Activated naive CD8-positive, alpha-beta T cell treated with anti-CD3 and anti-CD28 coated beads, Interleukin-2, amount 10 ng/mL, durations not matched to agents 7 days and 5 days (primary cell): ENCODE measurements around the gene PRKCD. TPM values are rescaled to one million over a fixed set of nuclear protein-coding genes. Genes with fewer than 3 reads are reported as not detected.

ENCODE experiments used
- ATAC-seq: fragments of 150-1000 bp; cut with Tn5 transposase; one replicate; pipeline ENCODE4 v1.10.0; 2021; ENCODE audit warnings: low read depth, moderate library complexity
- POLR2A ChIA-PET: fragments of 350-600 bp; sonication (Branson Sonifier 250); formaldehyde crosslinking; loops from one replicate; lab custom pipeline; 2021; ENCODE audit warnings: antibody characterized with exemption; lab: Charles Lee
- DNase-seq: peaks from one replicate; pipeline ENCODE4 v3.0.0; 2021
- H3K27ac Mint-ChIP-seq: one replicate; pipeline ENCODE4 v1.8.0; 2022; ENCODE audit warnings: mild to moderate bottlenecking, mixed read lengths
- H3K27me3 Mint-ChIP-seq: one replicate; pipeline ENCODE4 v1.8.0; 2022; ENCODE audit warnings: mild to moderate bottlenecking, moderate library complexity, mixed read lengths
- H3K36me3 Mint-ChIP-seq: one replicate; pipeline ENCODE4 v1.8.0; 2021; ENCODE audit warnings: mild to moderate bottlenecking, mixed read lengths
- H3K4me1 Mint-ChIP-seq: one replicate; pipeline ENCODE4 v1.8.0; 2021; ENCODE audit warnings: mixed read lengths
- H3K4me3 Mint-ChIP-seq: one replicate; pipeline ENCODE4 v1.8.0; 2022; ENCODE audit warnings: mild to moderate bottlenecking, moderate library complexity, mixed read lengths
- H3K9me3 Mint-ChIP-seq: one replicate; pipeline ENCODE4 v1.8.0; 2021; ENCODE audit warnings: mixed read lengths
- total RNA-seq, 2 experiments: library from RNA; stranded (reverse); gene quantifications; one replicate each; pipeline ENCODE4 v1.2.3, GENCODE V29; 2021

PRKCD gene
- total RNA-seq, 2 experiments from 2014 or later, result 20.5 TPM

GRCh38 chr3:53238886-53239285 is 77.9 kb downstream of the PRKCD start:
- Mint-ChIP-seq H3K4me1 (peaks cover 24% of the 10 kb centered on the region), H3K9me3 (no peaks in the 10 kb centered on the region), H3K36me3 (peaks cover 7% of the 10 kb centered on the region), H3K27me3 (no peaks in the 10 kb centered on the region), H3K27ac (no peak overlapping the region), H3K4me3 (no peak overlapping the region)
- POLR2A ChIA-PET, result no interaction called here
- ATAC-seq (no peak), DNase-seq (no peak)

- peaks cover 7% of the 10 kb centered on the region for H3K36me3 Mint-ChIP-seq
- ATAC-seq, result no peak
These were observed 78.8 kb downstream of the PRKCD start for GRCh38 chr3:53239800-53240199.

GRCh38 chr3:53240989-53241972 is 80.3 kb downstream of the PRKCD start:
- DNase-seq (no peak), ATAC-seq (no peak)
- H3K27me3 Mint-ChIP-seq, result no peaks in the 10 kb centered on the region
- peaks cover 14% of the 10 kb centered on the region for H3K36me3 Mint-ChIP-seq
- H3K4me3 Mint-ChIP-seq, result no peak overlapping the region
- H3K27ac Mint-ChIP-seq, result peak overlapping the region; percentile 58
- peaks cover 14% of the 10 kb centered on the region for H3K4me1 Mint-ChIP-seq
- POLR2A ChIA-PET, result no interaction called here
- H3K9me3 Mint-ChIP-seq, result no peaks in the 10 kb centered on the region

More at GRCh38 chr3:53239800-53240199, 78.8 kb downstream of the PRKCD start:
- POLR2A ChIA-PET, result no interaction called here
- Mint-ChIP-seq H3K4me1 (peaks cover 16% of the 10 kb centered on the region), H3K9me3 (no peaks in the 10 kb centered on the region), H3K27ac (peak overlapping the region; percentile 6), H3K27me3 (no peaks in the 10 kb centered on the region), H3K4me3 (no peak overlapping the region)
- DNase-seq, result no peak

GRCh38 chr3:53242155-53242554 is 81.1 kb downstream of the PRKCD start:
- Mint-ChIP-seq H3K4me1 (peaks cover 10% of the 10 kb centered on the region), H3K4me3 (no peak overlapping the region), H3K27me3 (no peaks in the 10 kb centered on the region), H3K36me3 (peaks cover 17% of the 10 kb centered on the region), H3K27ac (peak overlapping the region; percentile 40), H3K9me3 (no peaks in the 10 kb centered on the region)
- ATAC-seq, result no peak
- DNase-seq, result no peak
- POLR2A ChIA-PET, result no interaction called here

Other genes starting within 250 kb of the PRKCD start
- gene SFMBT1, start 115.1 kb upstream of the PRKCD start, total RNA-seq, result 10 to 100 TPM; 29.5 to 30.8 TPM
- gene RFT1, start 30.8 kb upstream of the PRKCD start, total RNA-seq, result 10 to 100 TPM; 27.9 to 32.2 TPM
- gene TKT, start 94.8 kb downstream of the PRKCD start, total RNA-seq, result 100 to 1,000 TPM; 204 to 210 TPM
- gene DCP1A, start 186.3 kb downstream of the PRKCD start, total RNA-seq, result 10 to 100 TPM; 32.5 to 34.3 TPM